GM12878 (cell line): Measurements from ENCODE around the gene BRD3. TPM values are rescaled to one million over a fixed set of nuclear protein-coding genes. Genes with fewer than 3 reads are reported as not detected.

Experiments
- ATAC-seq: fragments of 200-7000 bp; cut with Tn5 transposase; 3 replicates; pipeline ENCODE4 v1.9.1; 2020; ENCODE audit warnings: mild to moderate bottlenecking, moderate library complexity
- BruUV-seq: library from RNA; stranded (reverse); fragments of 400-500 nt; replicated peaks from 2 replicates; lab custom pipeline; 2021; lab: Mats Ljungman, UMichigan
- CTCF ChIA-PET: fragments of 300-600 bp; sonication (Branson Sonifier 250); formaldehyde crosslinking; extraction: SDS; loops from one replicate; lab custom pipeline; 2021; ENCODE audit warnings: inconsistent platforms; lab: Yijun Ruan, JAX
- POLR2A ChIA-PET: fragments of 350-600 bp; formaldehyde crosslinking; extraction: SDS; loops from one replicate; lab custom pipeline; 2021; ENCODE audit warnings: inconsistent platforms; lab: Charles Lee
- RAD21 ChIA-PET: fragments of 300-600 bp; sonication (Branson Sonifier 250); formaldehyde crosslinking; loops from one replicate; lab custom pipeline; 2023; ENCODE audit warnings: antibody characterized with exemption; ENCODE audit not compliant: unreplicated experiment; lab: Charles Lee
- SMC1A ChIA-PET: fragments of 300-600 bp; sonication (Branson Sonifier 250); formaldehyde crosslinking; loops from one replicate; lab custom pipeline; 2023; ENCODE audit not compliant: unreplicated experiment, uncharacterized antibody; lab: Charles Lee
- DNase-seq: peaks from one replicate; pipeline ENCODE4 v3.0.0-alpha.2; 2011; ENCODE audit warnings: low read depth, low spot score
- FAIRE-seq: peaks from 3 replicates; lab custom pipeline; 2011; peaks lifted over from hg19 to GRCh38; lab: Jason Lieb, UNC
- H2AFZ ChIP-seq: 2 replicates; pipeline ENCODE4 v1.6.0; 2011; ENCODE audit warnings: low read depth, low read length, control low read depth; ENCODE audit not compliant: control insufficient read depth
- H3K27ac ChIP-seq: 2 replicates; pipeline ENCODE4 v1.5.1; 2011; ENCODE audit warnings: control low read depth; ENCODE audit not compliant: control insufficient read depth, insufficient read depth
- H3K27me3 ChIP-seq, 2 experiments: replicated peaks in 1 of 2; 2 replicates each; pipeline versions ENCODE4 v1.6.0 to v1.6.1; 2011; ENCODE audit warnings: low read length in 1 of 2; ENCODE audit not compliant: control insufficient read depth in 2 of 2, insufficient read depth in 2 of 2
- H3K36me3 ChIP-seq, 2 experiments: 2 replicates each; pipeline ENCODE4 v1.5.1; 2011; ENCODE audit warnings: low read length in 1 of 2; ENCODE audit not compliant: control insufficient read depth in 2 of 2, insufficient read depth in 2 of 2
- H3K4me1 ChIP-seq: 2 replicates; pipeline ENCODE4 v1.6.1; 2011; ENCODE audit warnings: mild to moderate bottlenecking, low read length, moderate library complexity, mixed read lengths; ENCODE audit not compliant: control insufficient read depth, insufficient read depth
- H3K4me2 ChIP-seq: 2 replicates; pipeline ENCODE4 v1.6.0; 2011; ENCODE audit warnings: control low read depth; ENCODE audit not compliant: control insufficient read depth, insufficient read depth
- H3K4me3 ChIP-seq: fragments of 200-600 bp; sonication (generic); 2 replicates; pipeline ENCODE4 v1.5.1; 2016
- H3K79me2 ChIP-seq: 2 replicates; pipeline ENCODE4 v1.6.0; 2011; ENCODE audit warnings: low read length; ENCODE audit not compliant: control insufficient read depth, insufficient read depth
- H3K9ac ChIP-seq: 2 replicates; pipeline ENCODE4 v1.8.0; 2011; ENCODE audit warnings: low read length, control low read depth, mixed read lengths; ENCODE audit not compliant: control insufficient read depth, insufficient read depth
- H3K9me3 ChIP-seq: replicated peaks from 3 replicates; pipeline ENCODE4 v1.5.1; 2011; ENCODE audit warnings: mild to moderate bottlenecking, low read length; ENCODE audit not compliant: control insufficient read depth, insufficient read depth
- H4K20me1 ChIP-seq: 2 replicates; pipeline ENCODE4 v1.6.0; 2011; ENCODE audit not compliant: control insufficient read depth, insufficient read depth
- BMI1 ChIP-seq: fragments of 450-650 bp; IDR thresholded peaks from 2 replicates; pipeline ENCODE4 v1.6.1; 2016; ENCODE audit warnings: mild to moderate bottlenecking, moderate library complexity, borderline replicate concordance
- MXI1 ChIP-seq: fragments of 150-350 bp; IDR thresholded peaks from 2 replicates; pipeline ENCODE4 v1.6.1; 2011; ENCODE audit warnings: low read depth, mild to moderate bottlenecking, inconsistent platforms, low read length, improper control_type of control experiment
- PAX5 ChIP-seq: IDR thresholded peaks from 2 replicates; pipeline ENCODE4 v1.6.1; 2011; ENCODE audit warnings: low read depth, low read length, borderline replicate concordance
- PRDM15 ChIP-seq: fragments of 450-650 bp; formaldehyde crosslinking; IDR thresholded peaks from 2 replicates; pipeline ENCODE4 v1.4.0; 2020; ENCODE audit warnings: mild to moderate bottlenecking, moderate library complexity
- RAD21 ChIP-seq: IDR thresholded peaks from 2 replicates; pipeline ENCODE4 v1.6.1; 2011; ENCODE audit warnings: mild to moderate bottlenecking, low read depth, low read length, moderate library complexity; ENCODE audit not compliant: insufficient read depth
- REST ChIP-seq: IDR thresholded peaks from 2 replicates; pipeline ENCODE4 v1.6.1; 2012; ENCODE audit warnings: mild to moderate bottlenecking, low read depth, low read length
- SIN3A ChIP-seq: IDR thresholded peaks from 2 replicates; pipeline ENCODE4 v1.6.1; 2012; ENCODE audit warnings: low read depth, low read length, improper control_type of control experiment
- TARDBP ChIP-seq: IDR thresholded peaks from 2 replicates; pipeline ENCODE4 v1.6.1; 2016; ENCODE audit warnings: borderline replicate concordance
- ZBTB4 ChIP-seq: fragments of 450-650 bp; formaldehyde crosslinking; IDR thresholded peaks from 2 replicates; pipeline ENCODE4 v1.4.0; 2022; ENCODE audit warnings: mild to moderate bottlenecking, moderate library complexity
- ZNF24 ChIP-seq: fragments of 450-650 bp; IDR thresholded peaks from 2 replicates; pipeline ENCODE4 v1.6.1; 2017; ENCODE audit warnings: antibody characterized with exemption, mild to moderate bottlenecking
- WGBS: methylation state at CpG from one replicate; pipeline ENCODE4 v1.1.6; 2016; ENCODE audit warnings: low lambda C conversion rate; ENCODE audit not compliant: insufficient replicate concordance, insufficient coverage; ENCODE audit errors: missing lambda C conversion rate; 5-methylcytosine and 5-hydroxymethylcytosine counted together
- in situ Hi-C: fragments of 300-500 bp; cut with MboI; formaldehyde crosslinking; loops from 9 replicates; pipeline ENCODE4 v1.14.3; 2018; ENCODE audit warnings: mixed read lengths
- intact Hi-C: fragments of 100-400 bp; cut with micrococcal nuclease; formaldehyde crosslinking; loops from one replicate; pipeline ENCODE4 v1.14.2; 2022; ENCODE audit not compliant: unreplicated experiment
- polyA plus RNA-seq, 11 experiments: library from polyadenylated mRNA; depleted of rRNA in 4 of 11; unstranded in 6 of 11; stranded (reverse) in 5 of 11; fragments of >200 nt; fragmentation: Nextera tagmentation in 4 of 11; fragmentation: Illumina TruSeq in 1 of 11; extraction: Ambion mirVana in 4 of 11; extraction: Trizol in 1 of 11; gene quantifications; 1 replicate in 1 of 11; 2 replicates in 10 of 11; pipeline versions ENCODE4 v1.2.1 to v1.2.3, GENCODE V29; 2011 to 2016; ENCODE audit warnings: inconsistent platforms in 2 of 11, missing spikeins in 2 of 11, low read depth in 1 of 11
- total RNA-seq, 4 experiments: library from RNA; depleted of rRNA in 3 of 4; stranded (reverse); fragments of >200 nt in 3 of 4; fragmentation: Illumina TruSeq in 1 of 4; extraction: Trizol in 1 of 4; gene quantifications; 2 replicates each; pipeline versions ENCODE4 v1.2.1 to v1.2.3, GENCODE V29; 2013 to 2021
- TF ChIP-seq, protein P1 (sequence below): IDR thresholded peaks from 2 replicates; pipeline ENCODE4 v1.6.1; 2011; ENCODE audit warnings: mild to moderate bottlenecking, low read depth, low read length, moderate library complexity; ENCODE audit not compliant: insufficient replicate concordance

BRD3 gene
- total and polyA plus RNA-seq, 10 of the 15 experiments (the other 5 are each of a cell fraction or from before 2014, with no cell fraction given): 0.53 to 20.8 (median 4.8) TPM

DNA sequence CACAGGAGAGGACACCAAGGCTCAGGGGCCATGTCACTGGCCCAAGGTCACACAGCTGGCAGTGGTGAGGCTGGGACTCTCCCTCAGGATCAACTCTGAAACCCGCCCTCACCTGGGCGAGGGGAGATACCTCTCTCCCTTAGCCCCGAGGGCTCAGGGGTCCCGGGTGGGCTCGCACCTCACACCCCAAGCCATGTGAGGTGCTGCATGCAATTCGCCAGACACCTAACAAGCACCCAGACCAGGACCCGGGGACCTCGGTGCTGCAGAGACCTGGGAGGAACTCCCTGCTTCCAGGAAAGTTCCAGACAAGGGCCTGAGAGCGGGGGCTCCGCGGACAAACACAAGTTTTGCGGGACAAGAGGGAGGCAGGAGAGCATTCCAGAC, 19.3 kb downstream of the BRD3 start:
- SMC1A ChIA-PET: no interaction called here
- Histone ChIP-seq H3K9ac (no peak overlapping the region), H3K9me3 (no peaks in the 10 kb centered on the region), H3K4me1 (no peaks in the 10 kb centered on the region), H3K4me2 (no peak overlapping the region), H4K20me1 (no peaks in the 10 kb centered on the region), H3K27me3 (no peaks in the 10 kb centered on the region), H2AFZ (no peak overlapping the region), H3K27ac (no peak overlapping the region), H3K79me2 (no peaks in the 10 kb centered on the region), H3K36me3 (peaks cover 0 to 27% of the 10 kb centered on the region in 2 experiments; a peak in 3 of 4 replicates), H3K4me3 (no peak overlapping the region)
- WGBS: 69% methylated on average over 12 of the region's 12 CpGs
- DNase-seq (no peak), ATAC-seq (no peak), FAIRE-seq (no peak)
- intact Hi-C loops (no loop called here), in situ Hi-C loops (no loop called here)
- no TSS peak for BruUV-seq
- RAD21 ChIA-PET: no interaction called here
- CTCF ChIA-PET: no interaction called here
- POLR2A ChIA-PET: no interaction called here
- TF ChIP-seq, protein P1, sequence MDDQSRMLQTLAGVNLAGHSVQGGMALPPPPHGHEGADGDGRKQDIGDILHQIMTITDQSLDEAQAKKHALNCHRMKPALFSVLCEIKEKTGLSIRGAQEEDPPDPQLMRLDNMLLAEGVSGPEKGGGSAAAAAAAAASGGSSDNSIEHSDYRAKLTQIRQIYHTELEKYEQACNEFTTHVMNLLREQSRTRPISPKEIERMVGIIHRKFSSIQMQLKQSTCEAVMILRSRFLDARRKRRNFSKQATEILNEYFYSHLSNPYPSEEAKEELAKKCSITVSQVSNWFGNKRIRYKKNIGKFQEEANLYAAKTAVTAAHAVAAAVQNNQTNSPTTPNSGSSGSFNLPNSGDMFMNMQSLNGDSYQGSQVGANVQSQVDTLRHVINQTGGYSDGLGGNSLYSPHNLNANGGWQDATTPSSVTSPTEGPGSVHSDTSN: no peak
- no peak for TF ChIP-seq REST
- TF ChIP-seq SIN3A: no peak
- TF ChIP-seq PRDM15 (CRISPR knock-in tag): no peak
- no peak for TF ChIP-seq PAX5
- TF ChIP-seq BMI1: no peak
- no peak for TF ChIP-seq TARDBP
- no peak for TF ChIP-seq MXI1
- TF ChIP-seq RAD21: no peak
- no peak for TF ChIP-seq ZBTB4 (CRISPR knock-in tag)
- TF ChIP-seq ZNF24: no peak
